Right renal cortex interstitium (tissue), 3 donors: ENCODE results near the gene ARSA. TPM values are rescaled to one million over a fixed set of nuclear protein-coding genes. Genes with fewer than 3 reads are reported as not detected.
A peak's percentile ranks its signal among the peaks of the same experiment; 100 is the strongest.

Source experiments
- DNase-seq, 3 donors: peaks; one replicate each; pipeline ENCODE4 v3.0.0-alpha.2; 2013; ENCODE audit warnings: low read depth in 3 of 3, low spot score in 2 of 3
- polyA plus RNA-seq, 3 donors: library from polyadenylated mRNA; unstranded; fragments of 120-200 nt; gene quantifications; one replicate each; pipeline ENCODE4 v1.2.1, GENCODE V29; 2013; ENCODE audit not compliant: insufficient read length in 3 of 3

The ARSA gene
- polyA plus RNA-seq, 3 donors: 10.3 to 14.0 (median 11.0) TPM

DNA sequence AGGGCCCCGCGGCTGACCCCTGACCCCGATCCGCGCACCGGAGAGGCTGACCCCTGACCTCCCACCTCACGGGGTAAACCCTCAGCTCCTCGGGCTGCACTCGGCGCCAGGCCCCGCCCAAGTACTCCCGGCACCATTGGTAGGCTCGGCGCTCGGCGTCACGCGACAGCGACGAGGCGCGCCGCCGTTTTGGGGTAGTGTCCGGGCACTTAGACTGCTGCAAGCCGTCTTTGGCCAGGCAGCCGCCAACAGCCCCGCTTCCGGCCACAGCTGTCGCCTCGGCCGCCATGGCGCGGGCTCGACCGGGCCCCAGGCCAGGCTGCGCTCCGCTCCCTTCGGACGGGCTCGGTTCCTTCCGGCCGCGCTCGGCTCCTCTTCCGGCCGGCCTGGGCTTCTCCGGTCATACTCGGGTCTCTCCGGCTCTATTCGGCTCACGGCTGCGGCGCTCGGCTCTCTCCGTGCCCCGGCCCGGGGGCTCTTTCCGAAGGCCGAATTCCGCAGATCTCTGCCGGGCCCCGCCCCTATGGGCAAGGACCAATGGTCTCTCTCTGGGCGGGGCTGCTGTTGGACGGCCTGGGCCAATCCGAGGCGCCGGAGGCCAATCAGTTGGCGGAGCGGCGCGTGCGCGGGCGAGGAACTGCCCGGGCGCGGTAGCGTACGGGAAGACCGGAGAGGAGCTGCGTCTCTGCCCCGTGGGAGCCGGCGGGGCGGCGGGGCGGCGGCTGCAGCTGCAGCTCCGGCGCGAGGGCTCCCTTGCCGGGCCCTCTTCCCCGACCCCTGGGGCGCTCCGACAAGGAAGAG, 45.3 kb downstream of the ARSA start, which contains the start of gene CHKB:
CHKB (minus strand) TSS at position 357 of the 801 bp plus-strand sequence; CDS start at position 289, 68 bp downstream.
- DNase-seq: peak; percentile 85 to 96 (median 94)

DNA sequence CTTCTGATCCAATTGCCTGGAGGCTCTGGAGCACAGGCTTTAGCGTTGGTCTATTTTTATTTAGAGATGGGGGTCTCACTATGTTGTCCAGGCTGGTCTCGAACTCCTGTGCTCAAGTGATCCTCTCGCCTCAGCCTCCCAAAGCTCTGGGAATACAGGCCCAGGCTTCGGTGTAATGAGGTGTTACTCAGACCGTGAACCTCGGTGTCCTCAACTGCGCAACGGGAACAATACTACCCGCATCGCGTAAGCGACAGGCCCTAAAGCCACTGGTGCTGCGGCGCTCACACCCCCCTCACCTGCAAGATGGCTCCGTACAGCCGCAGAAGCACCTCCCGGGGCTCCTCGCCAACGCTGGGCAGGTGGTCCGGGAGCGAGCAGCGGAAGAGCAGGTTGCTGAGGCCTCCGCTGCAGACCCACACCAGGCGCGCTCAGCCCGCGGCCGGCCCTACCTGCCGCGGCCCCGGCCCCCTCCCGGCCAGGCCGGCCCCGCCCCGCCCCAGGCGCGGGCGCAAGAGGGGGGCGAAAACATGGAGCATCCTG, 45.9 kb downstream of the ARSA start:
- no peak for DNase-seq

DNA sequence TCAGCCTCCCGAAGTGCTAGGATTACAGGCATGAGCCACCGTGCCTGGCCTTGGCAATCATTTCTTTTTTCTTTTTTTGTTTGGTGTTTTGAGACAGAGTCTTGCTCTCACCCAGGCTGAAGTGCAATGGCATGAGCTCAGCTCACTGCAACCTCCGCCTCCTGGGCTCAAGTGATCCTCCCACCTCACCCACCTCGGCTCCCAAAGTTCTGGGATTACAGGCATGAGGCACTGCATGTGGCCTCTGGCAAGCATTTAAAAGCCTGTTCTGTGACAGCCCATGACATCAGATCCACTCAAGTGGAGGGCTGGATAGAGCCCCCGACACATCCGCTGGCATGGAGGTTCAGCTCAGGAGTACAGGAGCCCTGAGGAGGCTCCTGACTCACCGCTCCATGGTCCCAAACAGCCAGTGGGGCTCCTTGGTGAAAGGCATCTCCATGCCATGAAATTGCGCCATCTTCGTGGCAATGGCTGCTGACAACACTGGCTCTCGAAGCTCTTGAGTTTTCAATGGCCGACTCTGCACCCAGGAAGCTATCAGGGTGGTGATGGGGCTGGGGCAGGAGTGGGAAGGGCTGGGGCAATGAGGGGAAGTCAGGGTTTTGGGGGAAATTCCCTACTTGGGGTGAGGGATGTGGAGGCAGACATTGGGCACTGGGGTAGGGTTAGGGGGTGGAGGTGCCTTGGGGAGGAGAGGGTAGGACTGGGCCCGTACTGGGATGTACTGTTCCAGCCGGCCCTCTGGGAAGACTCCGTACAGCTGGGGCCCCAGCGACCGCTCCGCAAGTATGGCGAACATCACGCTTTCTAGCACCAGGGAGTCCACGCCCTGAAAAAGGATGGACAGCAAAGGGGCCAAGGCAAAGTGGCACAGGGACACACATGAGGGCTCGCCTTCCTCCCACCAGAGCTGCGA, 46.7 kb downstream of the ARSA start:
- no peak for DNase-seq

DNA sequence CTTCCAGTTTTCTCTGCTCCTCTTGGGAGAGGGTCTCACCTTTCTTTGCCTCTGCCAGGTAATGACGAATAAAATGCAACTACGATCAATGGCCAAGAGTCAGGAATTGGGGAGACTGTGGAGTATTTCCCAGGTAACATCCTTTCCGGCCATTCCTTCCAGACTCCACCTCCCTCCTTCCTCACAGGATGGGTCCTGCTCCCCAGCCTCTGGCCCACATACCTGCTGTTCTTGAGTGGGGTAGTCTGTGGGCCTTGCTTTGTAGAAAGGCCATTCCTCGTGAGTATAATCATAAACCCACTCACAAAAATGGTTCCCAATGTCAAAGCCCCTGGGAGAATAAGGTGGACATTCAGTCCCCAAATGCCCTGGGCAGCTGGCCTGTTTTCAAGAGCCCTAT, 48.2 kb downstream of the ARSA start:
- no peak for DNase-seq

DNA sequence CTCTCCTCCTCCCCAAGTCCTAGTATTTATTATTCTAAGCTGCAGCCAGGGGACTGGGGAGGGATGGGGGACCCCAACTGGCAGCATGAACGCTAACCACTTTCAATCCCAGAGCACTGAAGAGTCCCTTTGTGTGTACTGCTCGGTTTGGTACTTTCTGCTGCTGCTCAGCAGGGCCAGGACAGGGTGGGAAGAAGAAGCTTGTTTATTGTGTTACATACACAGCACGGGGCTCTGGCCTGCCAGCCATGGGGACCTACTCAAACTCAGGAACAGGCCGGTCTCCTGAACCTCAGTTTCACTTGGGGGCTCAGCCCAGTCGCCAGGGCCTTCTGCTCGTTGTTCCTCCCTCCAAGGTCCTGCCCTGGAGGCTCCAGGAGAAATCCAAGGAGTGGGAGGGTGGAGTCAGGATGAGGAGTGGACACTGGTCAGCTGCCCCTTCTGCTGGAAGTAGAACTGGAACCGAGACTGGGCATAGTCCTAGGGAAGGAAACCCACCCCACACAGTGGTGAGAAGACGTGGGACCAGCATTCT, 49.1 kb downstream of the ARSA start:
- no peak for DNase-seq

DNA sequence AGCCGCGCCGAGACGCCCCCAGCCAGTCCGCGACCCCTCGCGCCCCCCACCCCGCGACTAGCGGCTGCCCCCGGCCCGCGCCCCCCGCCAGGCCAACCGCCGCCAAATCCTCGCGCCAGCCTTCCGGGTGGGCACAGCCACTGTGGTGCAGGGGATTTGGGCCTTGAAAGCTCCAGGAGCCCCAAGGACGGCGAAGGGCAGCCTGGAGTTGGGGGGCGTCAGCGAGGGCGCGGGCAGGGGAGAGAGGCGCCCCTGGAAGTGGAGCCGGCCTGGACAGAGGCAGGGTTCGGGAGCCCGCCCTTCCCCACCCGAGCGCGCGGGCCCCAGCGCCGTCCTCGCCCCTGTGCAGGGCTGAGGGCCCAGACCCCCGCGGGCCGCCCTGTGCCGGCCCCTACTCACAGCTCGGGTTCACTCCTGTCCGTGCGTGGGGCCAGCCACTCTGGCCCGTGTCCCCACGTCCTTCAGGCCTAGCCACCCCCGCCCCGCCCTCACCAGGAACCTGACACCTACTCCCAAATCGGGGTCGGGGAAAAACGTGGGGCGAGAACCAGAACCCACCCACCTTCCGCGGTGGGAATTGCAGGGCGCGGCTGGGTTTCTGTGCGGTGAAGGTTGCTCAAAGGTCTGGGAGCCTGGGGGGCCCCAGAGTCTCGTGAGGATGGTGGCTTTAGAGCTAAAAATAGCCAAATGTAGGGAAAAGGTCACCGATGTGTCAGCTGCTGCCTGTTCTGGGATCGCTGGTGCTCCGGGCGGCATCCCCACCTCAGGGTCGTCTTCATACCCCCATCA, 49.8 kb downstream of the ARSA start, which contains the start of gene CPT1B:
CPT1B (minus strand) TSS at position 441 of the 789 bp plus-strand sequence. CDS start 512 bp downstream, outside the sequence.
- no peak for DNase-seq

DNA sequence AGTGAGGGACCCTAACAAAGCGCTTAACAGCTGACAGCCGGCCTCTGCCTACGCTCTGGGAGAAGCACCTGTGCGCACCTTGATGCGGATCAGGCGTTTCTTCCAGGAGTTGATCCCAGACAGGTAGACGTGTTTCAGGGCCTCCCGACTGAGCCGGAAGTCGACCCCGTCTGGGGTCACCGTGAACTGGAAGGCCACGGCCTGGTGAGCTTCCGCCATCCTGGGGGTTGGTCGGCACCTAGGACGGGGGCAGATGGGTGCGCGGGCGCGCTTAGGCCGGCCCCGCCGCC, 50.3 kb downstream of the ARSA start:
- no peak for DNase-seq

DNA sequence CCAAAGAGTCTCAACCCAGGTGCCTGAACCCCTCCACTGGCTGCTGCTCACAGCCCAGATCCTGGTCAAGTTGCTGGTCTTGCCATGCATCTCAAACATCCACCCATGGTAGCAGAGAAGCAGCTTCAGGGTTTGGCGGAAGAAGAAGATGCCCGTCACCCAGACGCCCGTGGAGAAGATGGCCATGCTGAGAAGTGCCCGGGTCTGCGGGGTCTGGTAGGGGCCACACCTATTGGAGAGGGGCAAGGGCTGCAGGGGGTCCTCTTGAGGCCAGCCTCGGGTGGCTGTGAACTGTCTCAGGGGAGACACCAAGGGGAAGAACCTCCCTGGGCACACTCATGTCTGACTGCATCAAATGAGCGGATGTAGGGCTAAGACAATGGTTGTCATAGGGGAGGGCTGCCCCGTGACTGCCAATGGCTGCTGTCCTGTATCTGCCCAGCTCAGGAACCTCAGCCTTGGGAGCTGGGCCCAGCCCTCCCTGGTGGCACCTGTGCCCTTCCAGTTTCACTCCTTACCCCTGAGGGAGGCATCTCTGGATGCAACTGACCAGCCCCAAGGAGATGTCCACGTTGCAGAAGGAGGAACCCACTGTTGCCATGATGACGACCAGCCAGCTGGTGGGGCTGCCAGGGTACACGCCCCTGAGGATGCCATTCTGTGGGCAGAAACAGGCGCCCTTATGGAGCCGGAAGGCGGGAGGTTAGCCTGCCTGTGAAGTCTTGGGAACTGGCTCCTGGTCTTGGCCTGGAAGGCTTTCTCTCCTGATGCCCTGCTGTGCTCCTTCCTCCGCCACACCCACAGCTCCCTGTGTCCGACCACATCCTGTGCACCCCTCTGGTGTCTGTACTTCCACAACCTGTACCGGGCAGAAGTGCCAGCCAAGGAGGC, 50.9 kb downstream of the ARSA start:
- DNase-seq: no peak

DNA sequence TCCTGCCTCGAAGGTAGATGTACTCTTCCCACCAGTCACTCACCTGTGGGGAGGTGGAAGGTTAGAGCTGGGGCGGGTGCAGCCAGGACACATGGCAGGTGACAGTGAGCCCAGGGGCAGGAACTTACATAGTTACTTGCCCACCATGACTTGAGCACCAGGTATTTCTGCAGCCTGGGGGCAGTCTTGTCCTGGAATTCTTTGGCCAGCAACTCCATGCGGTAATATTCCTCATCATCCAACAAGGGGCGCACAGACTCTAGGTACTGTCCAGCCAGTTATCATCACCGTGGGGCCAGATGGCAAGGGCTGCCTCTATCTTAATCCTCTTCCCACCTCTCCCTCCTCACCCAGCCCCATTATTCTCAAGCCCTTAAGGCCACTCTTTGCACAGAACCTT, 51.9 kb downstream of the ARSA start:
- peak in 1 of 3 donors; percentile 27 for DNase-seq

DNA sequence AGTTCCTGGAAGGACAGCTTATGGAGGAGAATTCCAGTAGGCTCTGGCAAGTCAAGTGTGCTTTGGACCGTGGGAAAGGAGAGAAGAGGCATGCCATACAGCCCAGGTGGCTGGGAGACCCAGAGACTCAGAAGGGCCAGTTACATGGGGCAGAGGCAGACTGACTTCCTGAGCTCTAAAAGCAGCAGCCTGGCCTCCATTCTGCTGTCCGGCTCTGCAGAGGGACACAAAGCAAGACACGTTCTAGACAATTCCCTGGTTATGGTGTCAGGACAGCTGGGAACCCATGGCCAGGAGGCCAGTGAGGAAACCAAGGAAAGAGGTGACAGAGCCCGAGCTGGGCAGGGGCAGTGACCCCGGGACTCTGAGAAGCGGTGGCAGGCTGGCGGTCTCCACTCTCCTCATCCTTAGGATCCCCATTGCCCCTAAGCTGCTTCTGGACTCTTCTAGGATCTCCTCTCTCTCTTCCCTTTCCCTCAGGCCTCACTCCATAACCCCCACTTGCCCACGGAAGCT, 52.5 kb downstream of the ARSA start:
- DNase-seq: no peak

Other genes with a start within 250 kb of the ARSA start
- 10 to 100 TPM; 24.7 to 28.0 (median 26.6) TPM for gene SBF1, start 153.1 kb downstream of the ARSA start, polyA plus RNA-seq
- gene ADM2, start 146.6 kb downstream of the ARSA start, polyA plus RNA-seq: 1 to 10 TPM; 3.2 to 5.9 (median 4.1) TPM
- 10 to 100 TPM in 2 of 3 donors, 1 to 10 TPM in 1; 3.2 to 19.0 (median 13.4) TPM for gene MIOX, start 141.3 kb downstream of the ARSA start, polyA plus RNA-seq
- gene LMF2, start 120.5 kb downstream of the ARSA start, polyA plus RNA-seq: 10 to 100 TPM; 28.1 to 35.2 (median 32.0) TPM
- gene NCAPH2, start 119.9 kb downstream of the ARSA start, polyA plus RNA-seq: 10 to 100 TPM; 35.6 to 41.1 (median 39.4) TPM
- 1 to 10 TPM in 2 of 3 donors, not detected in 1; 1.0 to 1.7 TPM for gene SCO2, start 102.6 kb downstream of the ARSA start, polyA plus RNA-seq
- 1 to 10 TPM; 1.0 to 1.2 (median 1.1) TPM for gene TYMP, start 98.1 kb downstream of the ARSA start, polyA plus RNA-seq
- under 1 TPM; 0.04 to 0.86 (median 0.36) TPM for gene KLHDC7B, start 82.3 kb downstream of the ARSA start, polyA plus RNA-seq
- under 1 TPM in 2 of 3 donors, not detected in 1; 0.28 to 0.61 TPM for gene SYCE3, start 65.2 kb downstream of the ARSA start, polyA plus RNA-seq
- 1 to 10 TPM; 9.0 to 9.7 (median 9.1) TPM for gene CPT1B, start 49.7 kb downstream of the ARSA start, polyA plus RNA-seq
- gene CHKB, start 45.3 kb downstream of the ARSA start, polyA plus RNA-seq: 10 to 100 TPM; 62.8 to 82.6 (median 82.5) TPM
- gene MAPK8IP2, start 27.4 kb downstream of the ARSA start, polyA plus RNA-seq: under 1 TPM; 0.41 to 0.57 (median 0.56) TPM
- gene SHANK3, start 44.7 kb upstream of the ARSA start, polyA plus RNA-seq: 10 to 100 TPM in 2 of 3 donors, 1 to 10 TPM in 1; 9.1 to 13.2 (median 12.5) TPM
- gene ACR, start 110.1 kb upstream of the ARSA start, polyA plus RNA-seq: under 1 TPM; 0.25 to 0.45 (median 0.28) TPM
- 10 to 100 TPM; 40.4 to 59.5 (median 46.4) TPM for gene RABL2B, start 155.5 kb upstream of the ARSA start, polyA plus RNA-seq